Right cardiac atrium (tissue), 5 donors: ENCODE data around the gene PRTN3. TPM values are rescaled to one million over a fixed set of nuclear protein-coding genes. Genes with fewer than 3 reads are reported as not detected.

Experiments used
- ATAC-seq, 2 donors: fragments of 200-7000 bp; cut with Tn5 transposase; one replicate each; pipeline versions ENCODE4 v1.8.0 to v1.9.1; 2020; ENCODE audit warnings: moderate library complexity in 2 of 2, mild to moderate bottlenecking in 1 of 2
- DNase-seq, 3 donors: peaks; one replicate each; pipeline ENCODE4 v3.0.0-alpha.2; 2020
- H3K27ac ChIP-seq: one replicate; pipeline ENCODE4 v1.5.1; 2013; ENCODE audit warnings: mild to moderate bottlenecking, low read length, control low read depth, moderate library complexity
- H3K27me3 ChIP-seq: one replicate; pipeline ENCODE4 v1.6.1; 2013; ENCODE audit not compliant: control insufficient read depth, insufficient read depth
- H3K4me1 ChIP-seq: one replicate; pipeline ENCODE4 v1.6.1; 2013; ENCODE audit warnings: low read length; ENCODE audit not compliant: control insufficient read depth, insufficient read depth
- H3K4me3 ChIP-seq: one replicate; pipeline ENCODE4 v1.5.1; 2013; ENCODE audit warnings: low read length, control low read depth
- H3K9me3 ChIP-seq: one replicate; pipeline ENCODE4 v1.6.1; 2013; ENCODE audit warnings: low read length; ENCODE audit not compliant: control insufficient read depth
- WGBS: extraction: QIAGEN DNeasy Blood & Tissue Kit; methylation state at CpG from one replicate; pipeline ENCODE4 v1.1.7; 2013; 5-methylcytosine and 5-hydroxymethylcytosine counted together
- intact Hi-C, 4 donors: fragments of 100-400 bp; cut with DNase I; formaldehyde crosslinking; loops; one replicate each; pipeline versions ENCODE4 v1.11.0 to v1.14.0; 2022 to 2023
- polyA plus RNA-seq: library from polyadenylated mRNA; stranded (reverse); fragments of 200-250 nt; gene quantifications from one replicate; pipeline ENCODE4 v1.2.3, GENCODE V29; 2013
- total RNA-seq, 4 donors: library from RNA; stranded (reverse); fragmentation: NEBNext Ultra II Directional; extraction: Animal tissue kit (Norgen Biotek cat#: 25700); gene quantifications; one replicate each; pipeline ENCODE4 v1.2.1, GENCODE V29; 2021
- donor health status: healthy with polysubstance abuse.
- donor health status: DM: no; HTN: yes; CAD: no.
- donor health status: DM: no; HTN: no; CAD: no.
- donor health status: DM: no; HTN: yes; CAD: no; lungs with severe emphysema.
- donor health status: DM: yes; HTN: yes; CAD: no.

PRTN3 gene
- total and polyA plus RNA-seq, 5 donors, result not detected

DNA sequence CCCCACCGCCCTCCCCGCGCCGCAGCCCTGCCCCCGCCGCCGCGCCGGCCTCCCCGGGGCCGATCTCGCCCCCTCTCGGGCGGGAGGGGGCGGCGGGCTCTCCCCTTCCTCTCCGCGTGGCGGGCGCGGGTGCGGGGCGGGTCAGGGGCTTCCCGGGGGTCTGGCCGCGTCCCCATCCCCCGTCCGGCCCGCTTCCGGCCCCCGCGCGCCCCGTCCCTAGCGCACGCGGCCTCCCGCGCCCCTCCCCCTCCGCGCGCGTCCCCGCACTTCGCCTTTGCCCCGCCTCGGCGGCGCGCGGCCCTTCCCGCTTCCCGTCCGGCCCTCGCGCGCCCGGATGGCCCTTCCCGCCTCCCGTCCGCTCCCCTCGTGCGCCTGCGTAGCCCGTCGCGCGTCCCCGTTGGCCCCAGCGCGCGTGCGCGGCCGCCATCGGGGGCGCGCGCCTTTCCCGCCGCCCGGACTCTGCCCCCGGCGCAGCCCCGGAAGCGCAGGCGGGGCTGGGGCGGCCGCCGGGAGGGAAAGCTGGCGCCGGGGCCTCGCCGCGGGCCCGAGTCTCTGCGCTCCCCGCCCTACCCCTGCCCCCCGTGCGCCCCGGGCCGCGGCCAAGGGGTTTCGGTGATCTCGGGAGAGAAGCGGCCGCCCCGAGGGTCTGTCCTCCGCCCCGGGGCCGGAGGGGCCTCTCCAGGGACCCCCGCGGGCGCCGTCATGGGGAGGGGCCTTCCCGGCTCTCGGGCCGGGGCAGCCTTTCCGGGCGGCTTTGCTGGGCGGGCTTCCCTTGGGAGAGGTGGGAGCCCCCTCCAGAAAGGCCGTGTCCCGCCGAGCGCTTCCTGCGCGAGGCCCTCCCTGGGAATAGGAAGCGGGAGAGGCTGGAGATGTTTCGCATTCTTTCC is 43.0 kb upstream of the PRTN3 start:
- H3K27me3 ChIP-seq, result no peaks in the 10 kb centered on the region
- peak overlapping the region; percentile 82 for H3K27ac ChIP-seq
- under 1% methylated on average over 125 of the region's 129 CpGs for WGBS
- peak; percentile 16 to 27 for ATAC-seq
- H3K4me3 ChIP-seq, result peak overlapping the region; percentile 99
- peaks cover 19% of the 10 kb centered on the region for H3K4me1 ChIP-seq
- intact Hi-C loops, result no loop called here
- H3K9me3 ChIP-seq, result no peaks in the 10 kb centered on the region
- peak; percentile 92 to 97 (median 96) for DNase-seq

DNA sequence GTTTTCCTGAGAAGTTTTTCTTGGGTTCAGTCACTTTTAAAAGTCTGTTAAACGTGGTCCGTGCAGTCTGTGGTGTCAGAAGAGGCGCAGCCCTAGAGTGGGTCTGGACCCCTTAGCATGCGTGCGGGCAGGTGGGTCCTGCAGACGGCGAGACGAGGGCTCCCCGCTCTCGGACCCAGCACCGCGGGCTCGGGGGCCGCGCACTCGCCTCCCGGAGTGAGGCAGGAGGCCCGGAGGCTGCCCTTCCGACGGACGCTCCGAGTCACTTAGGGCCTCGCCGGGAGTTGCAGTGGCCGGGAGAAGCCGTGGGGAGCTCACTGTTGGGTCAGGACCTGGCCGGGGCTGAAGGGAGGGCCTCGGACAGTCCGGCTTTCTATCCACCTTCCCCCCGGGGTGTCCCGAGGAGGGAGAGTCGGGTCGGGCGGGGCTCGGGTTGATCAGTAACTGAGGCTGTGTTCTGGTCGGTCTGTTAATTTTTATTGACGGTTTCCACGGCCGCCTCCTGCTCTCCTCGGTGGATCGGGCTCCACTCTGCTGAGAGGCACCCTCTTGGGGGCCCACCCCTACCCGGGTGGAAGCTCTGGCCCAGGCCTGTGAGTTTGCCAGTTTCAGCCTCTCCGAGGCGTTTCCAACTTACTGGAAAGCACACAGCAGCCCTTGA is 42.3 kb upstream of the PRTN3 start:
- DNase-seq, result peak in 2 of 3 donors; percentile 44 to 66
- peaks cover 19% of the 10 kb centered on the region for H3K4me1 ChIP-seq
- WGBS, result under 1% methylated on average over 44 of the region's 44 CpGs
- H3K4me3 ChIP-seq, result peak overlapping the region; percentile 99
- H3K27me3 ChIP-seq, result no peaks in the 10 kb centered on the region
- no peaks in the 10 kb centered on the region for H3K9me3 ChIP-seq
- intact Hi-C loops, result no loop called here
- no peak for ATAC-seq
- peak overlapping the region; percentile 82 for H3K27ac ChIP-seq

GRCh38 chr19:799076-799881 is 41.5 kb upstream of the PRTN3 start:
- peaks cover 19% of the 10 kb centered on the region for H3K4me1 ChIP-seq

GRCh38 chr19:800360-801029 is 40.3 kb upstream of the PRTN3 start:
- H3K27me3 ChIP-seq, result no peaks in the 10 kb centered on the region
- no peak for ATAC-seq
- intact Hi-C loops, result loop anchor here in 1 of 4 donors (10.0 kb wide), 1 partner anchor 54 kb away; the partner anchor contains the start of genes CFD and ELANE
- 36% methylated on average over 17 of the region's 17 CpGs for WGBS
- H3K27ac ChIP-seq, result peak overlapping the region; percentile 27
- H3K9me3 ChIP-seq, result no peaks in the 10 kb centered on the region
- peak in 2 of 3 donors; percentile 31 to 64 for DNase-seq
- peaks cover 19% of the 10 kb centered on the region for H3K4me1 ChIP-seq
- H3K4me3 ChIP-seq, result peak overlapping the region; percentile 1

More at GRCh38 chr19:799076-799881, 41.5 kb upstream of the PRTN3 start:
- 8% methylated on average over 28 of the region's 28 CpGs for WGBS
- H3K9me3 ChIP-seq, result no peaks in the 10 kb centered on the region
- H3K27me3 ChIP-seq, result no peaks in the 10 kb centered on the region
- peak in 2 of 3 donors; percentile 32 to 73 for DNase-seq
- H3K4me3 ChIP-seq, result peak overlapping the region; percentile 99
- H3K27ac ChIP-seq, result peak overlapping the region; percentile 82
- no peak for ATAC-seq
- intact Hi-C loops, result no loop called here

GRCh38 chr19:801030-801860 is 39.6 kb upstream of the PRTN3 start:
- ATAC-seq, result peak; percentile 2 to 17
- intact Hi-C loops, result loop anchor here in 1 of 4 donors (10.0 kb wide), 1 partner anchor 54 kb away; the partner anchor contains the start of genes CFD and ELANE

GRCh38 chr19:801861-802497 is 38.8 kb upstream of the PRTN3 start:
- H3K4me1 ChIP-seq, result peaks cover 15% of the 10 kb centered on the region
- no peaks in the 10 kb centered on the region for H3K9me3 ChIP-seq
- 24% methylated on average over 23 of the region's 23 CpGs for WGBS
- ATAC-seq, result peak; percentile 1 to 3
- intact Hi-C loops, result loop anchor here in 1 of 4 donors (10.0 kb wide), 1 partner anchor 53 kb away; the partner anchor contains the start of genes CFD and ELANE
- H3K4me3 ChIP-seq, result no peak overlapping the region
- DNase-seq, result peak in 2 of 3 donors; percentile 56 to 80
- no peak overlapping the region for H3K27ac ChIP-seq
- no peaks in the 10 kb centered on the region for H3K27me3 ChIP-seq

More at GRCh38 chr19:801030-801860, 39.6 kb upstream of the PRTN3 start:
- peak; percentile 89 to 94 (median 93) for DNase-seq
- H3K4me1 ChIP-seq, result peaks cover 15% of the 10 kb centered on the region
- no peaks in the 10 kb centered on the region for H3K9me3 ChIP-seq
- 22% methylated on average over 29 of the region's 29 CpGs for WGBS
- H3K27me3 ChIP-seq, result no peaks in the 10 kb centered on the region
- H3K27ac ChIP-seq, result peak overlapping the region; percentile 27
- peak overlapping the region; percentile 1 for H3K4me3 ChIP-seq

DNA sequence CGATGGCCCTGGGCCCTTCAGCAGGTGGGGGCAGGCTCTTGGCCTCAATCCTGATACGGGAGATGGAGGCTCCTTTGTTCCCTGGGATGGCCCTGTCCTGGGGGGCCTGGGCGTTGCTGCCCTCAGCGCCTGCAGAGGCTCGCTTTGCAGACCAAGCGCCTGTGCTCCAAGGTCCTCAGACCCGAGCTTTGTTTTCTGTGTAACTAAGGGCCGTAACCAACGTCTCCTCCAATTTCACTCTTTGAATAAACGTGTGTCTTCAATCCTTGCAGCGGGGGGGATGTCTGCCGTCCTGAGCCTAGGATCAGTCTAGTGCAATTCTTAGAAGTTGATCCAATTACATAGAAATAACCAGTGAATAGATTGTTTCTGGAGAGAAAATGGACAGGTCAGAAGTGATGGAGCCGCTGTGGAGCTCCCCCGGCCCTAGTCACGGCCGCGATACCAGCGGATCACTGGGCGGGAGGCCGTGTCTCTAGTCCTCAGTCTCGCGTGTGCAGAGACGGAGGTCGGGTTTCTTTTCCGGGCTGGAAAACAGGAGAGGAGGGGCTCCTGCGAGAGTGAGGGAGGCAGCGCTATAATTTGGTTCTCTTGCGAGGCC is 38.2 kb upstream of the PRTN3 start:
- no peak for ATAC-seq
- Histone ChIP-seq H3K27ac (peak overlapping the region; percentile 5), H3K4me1 (peaks cover 15% of the 10 kb centered on the region), H3K4me3 (no peak overlapping the region), H3K27me3 (no peaks in the 10 kb centered on the region), H3K9me3 (no peaks in the 10 kb centered on the region)
- WGBS, result 23% methylated on average over 28 of the region's 28 CpGs
- DNase-seq, result peak in 1 of 3 donors; percentile 59
- intact Hi-C loops, result loop anchor here in 1 of 4 donors (10.0 kb wide), 1 partner anchor 52 kb away; the partner anchor contains the start of genes CFD and ELANE

DNA sequence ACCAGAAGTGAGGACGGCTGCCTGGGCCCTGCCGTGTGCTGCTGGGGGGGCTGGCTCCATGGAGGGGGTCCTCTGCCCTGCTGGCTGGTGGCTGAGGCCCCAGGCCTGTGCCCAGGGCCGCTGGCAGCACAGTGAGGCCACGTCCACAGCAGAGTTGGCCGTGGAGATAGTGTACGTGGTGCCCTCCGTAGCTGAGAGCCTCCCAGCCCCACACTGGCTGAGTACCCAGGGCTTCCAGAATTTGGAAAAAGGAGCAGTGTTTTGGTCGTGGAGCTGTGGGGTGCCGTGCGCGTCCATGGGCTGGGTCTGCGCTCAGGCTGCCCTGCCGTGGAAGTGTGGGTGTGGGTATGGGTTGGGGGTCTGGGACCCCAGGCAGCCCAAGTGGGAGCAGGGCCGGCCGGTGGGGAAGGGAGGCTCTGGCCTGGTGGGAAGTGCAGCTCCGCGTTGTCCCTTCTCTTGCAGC is 37.7 kb upstream of the PRTN3 start:
- peak in 1 of 3 donors; percentile 33 for DNase-seq
- H3K9me3 ChIP-seq, result no peaks in the 10 kb centered on the region
- intact Hi-C loops, result loop anchor here in 1 of 4 donors (10.0 kb wide), 1 partner anchor 52 kb away; the partner anchor contains the start of genes CFD and ELANE
- no peak overlapping the region for H3K4me3 ChIP-seq
- 59% methylated on average over 17 of the region's 17 CpGs for WGBS
- ATAC-seq, result no peak
- H3K27me3 ChIP-seq, result no peaks in the 10 kb centered on the region
- H3K4me1 ChIP-seq, result peaks cover 15% of the 10 kb centered on the region
- peak overlapping the region; percentile 5 for H3K27ac ChIP-seq
